Tibial nerve (tissue), 4 donors: Measurements from ENCODE around the gene MEGF6.

Source experiments
- EP300 ChIP-seq, 2 donors: sonication (generic); formaldehyde crosslinking; IDR thresholded peaks; one replicate each; pipeline ENCODE4 v1.6.1; 2017; ENCODE audit warnings: antibody characterized with exemption in 2 of 2, mild to moderate bottlenecking in 1 of 2
- POLR2A ChIP-seq, 2 donors: fragments of 450-650 bp; IDR thresholded peaks; one replicate each; pipeline ENCODE4 v1.6.1; 2017; ENCODE audit warnings: antibody characterized with exemption in 2 of 2, mild to moderate bottlenecking in 2 of 2, moderate library complexity in 2 of 2
- TF ChIP-seq, protein P1 (sequence below), 5 experiments: fragments of 200-600 bp in 3 of 5; fragments of 450-650 bp in 2 of 5; sonication (generic) in 3 of 5; IDR thresholded peaks; one replicate each; pipeline ENCODE4 v1.5.1; 2016 to 2019; ENCODE audit warnings: antibody characterized with exemption in 5 of 5, mild to moderate bottlenecking in 3 of 5, moderate library complexity in 2 of 5

DNA sequence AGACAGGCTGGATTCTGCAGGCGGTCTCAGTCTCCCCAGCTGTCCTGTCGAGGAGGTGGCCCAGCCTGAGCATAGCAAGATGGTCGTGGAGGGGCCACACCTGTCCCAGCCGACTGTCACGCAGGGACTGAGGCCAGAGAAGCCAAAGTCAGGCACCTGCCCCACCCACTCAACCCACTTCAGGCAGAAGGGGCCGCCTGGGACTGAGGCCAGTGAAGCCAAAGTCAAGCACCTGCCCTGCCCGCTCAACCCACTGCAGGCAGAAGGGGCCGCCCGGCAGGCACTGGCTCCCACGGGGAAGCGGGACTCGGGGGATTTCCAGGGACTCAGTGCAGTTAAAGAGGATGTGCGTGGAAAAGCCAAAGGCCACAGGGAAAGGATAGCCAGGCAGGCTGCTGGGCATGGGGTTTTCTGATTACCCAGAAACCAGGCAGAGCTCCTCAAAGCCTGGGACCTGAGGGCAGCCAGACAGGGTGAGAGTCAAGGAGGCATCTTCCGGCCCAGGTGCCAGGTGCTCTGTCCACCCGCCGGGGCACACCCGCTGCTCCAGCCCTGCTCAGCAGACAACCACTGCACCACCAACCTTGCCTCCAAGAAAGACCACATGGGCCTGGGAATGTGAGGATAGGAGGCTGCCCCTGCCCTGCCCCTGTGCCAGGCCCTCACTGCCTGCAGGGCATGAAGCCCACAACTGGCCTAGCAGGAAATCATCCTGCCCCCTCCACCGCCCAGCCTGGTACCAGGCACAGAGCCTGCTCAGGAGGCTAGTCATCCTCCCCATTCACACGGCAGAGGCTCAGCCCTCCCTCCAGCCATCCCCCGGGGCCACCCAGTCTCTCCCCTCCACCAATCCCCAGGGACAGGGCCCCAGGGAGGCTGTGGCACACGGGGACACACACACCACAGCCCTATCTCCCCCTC is 41.0 kb downstream of the MEGF6 start:
- TF ChIP-seq, protein P1, sequence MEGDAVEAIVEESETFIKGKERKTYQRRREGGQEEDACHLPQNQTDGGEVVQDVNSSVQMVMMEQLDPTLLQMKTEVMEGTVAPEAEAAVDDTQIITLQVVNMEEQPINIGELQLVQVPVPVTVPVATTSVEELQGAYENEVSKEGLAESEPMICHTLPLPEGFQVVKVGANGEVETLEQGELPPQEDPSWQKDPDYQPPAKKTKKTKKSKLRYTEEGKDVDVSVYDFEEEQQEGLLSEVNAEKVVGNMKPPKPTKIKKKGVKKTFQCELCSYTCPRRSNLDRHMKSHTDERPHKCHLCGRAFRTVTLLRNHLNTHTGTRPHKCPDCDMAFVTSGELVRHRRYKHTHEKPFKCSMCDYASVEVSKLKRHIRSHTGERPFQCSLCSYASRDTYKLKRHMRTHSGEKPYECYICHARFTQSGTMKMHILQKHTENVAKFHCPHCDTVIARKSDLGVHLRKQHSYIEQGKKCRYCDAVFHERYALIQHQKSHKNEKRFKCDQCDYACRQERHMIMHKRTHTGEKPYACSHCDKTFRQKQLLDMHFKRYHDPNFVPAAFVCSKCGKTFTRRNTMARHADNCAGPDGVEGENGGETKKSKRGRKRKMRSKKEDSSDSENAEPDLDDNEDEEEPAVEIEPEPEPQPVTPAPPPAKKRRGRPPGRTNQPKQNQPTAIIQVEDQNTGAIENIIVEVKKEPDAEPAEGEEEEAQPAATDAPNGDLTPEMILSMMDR (IDR thresholded peaks at IDR 0.05), result no peak
- TF ChIP-seq POLR2A (IDR thresholded peaks at IDR 0.05), result no peak
- TF ChIP-seq EP300 (IDR thresholded peaks at IDR 0.05), result no peak
